Heart left ventricle (tissue), 16 donors: ENCODE data around the gene USP6. TPM values are rescaled to one million over a fixed set of nuclear protein-coding genes. Genes with fewer than 3 reads are reported as not detected.
"Not testable (repeated sequence)": the region's sequence is repeated elsewhere in the genome, so short reads cannot be mapped to it uniquely, and the experiment has no call there.

ENCODE experiments used
- ATAC-seq, 4 donors: fragments of 200-7000 bp; cut with Tn5 transposase; one replicate each; pipeline ENCODE4 v1.9.1; 2020 to 2022; ENCODE audit warnings: moderate library complexity in 4 of 4, mild to moderate bottlenecking in 3 of 4, moderate number of reproducible peaks in 1 of 4
- DNase-seq, 5 donors: peaks; one replicate each; pipeline ENCODE4 v3.0.0-alpha.2; 2020
- H3K27ac ChIP-seq, 12 donors: fragments of 200-600 bp; sonication (generic) in 4 of 12; one replicate each; pipeline versions ENCODE4 v1.5.0 to v1.8.0; 2016 to 2022; ENCODE audit warnings: mild to moderate bottlenecking in 2 of 12
- H3K27me3 ChIP-seq, 9 donors: fragments of 200-600 bp; sonication (generic) in 2 of 9; one replicate each; pipeline versions ENCODE4 v1.5.1 to v1.8.0; 2016 to 2022; ENCODE audit warnings: mild to moderate bottlenecking in 3 of 9
- H3K36me3 ChIP-seq, 9 donors: fragments of 200-600 bp; sonication (generic) in 2 of 9; one replicate each; pipeline versions ENCODE4 v1.5.0 to v1.8.0; 2018 to 2022; ENCODE audit warnings: mild to moderate bottlenecking in 2 of 9
- H3K4me1 ChIP-seq, 12 donors: fragments of 200-600 bp; sonication (generic) in 4 of 12; one replicate each; pipeline versions ENCODE4 v1.5.0 to v1.8.0; 2016 to 2022; ENCODE audit warnings: mild to moderate bottlenecking in 3 of 12
- H3K4me3 ChIP-seq, 12 donors: fragments of 200-600 bp; sonication (generic) in 4 of 12; one replicate each; pipeline versions ENCODE4 v1.5.0 to v1.8.0; 2017 to 2022; ENCODE audit warnings: mild to moderate bottlenecking in 9 of 12, moderate library complexity in 4 of 12
- H3K9me3 ChIP-seq, 12 donors: fragments of 200-600 bp; sonication (generic) in 4 of 12; one replicate each; pipeline versions ENCODE4 v1.5.0 to v1.8.0; 2016 to 2022; ENCODE audit warnings: mild to moderate bottlenecking in 1 of 12
- POLR2A ChIP-seq, 2 donors: fragments of 450-650 bp; IDR thresholded peaks; one replicate each; pipeline ENCODE4 v1.6.1; 2017; ENCODE audit warnings: antibody characterized with exemption in 2 of 2, mild to moderate bottlenecking in 2 of 2, moderate library complexity in 2 of 2
- WGBS, 4 donors: extraction: QIAGEN DNeasy Blood & Tissue Kit in 2 of 4; methylation state at CpG; one replicate each; pipeline versions ENCODE4 v1.1.5 to v1.1.7; 2013 to 2018; 5-methylcytosine and 5-hydroxymethylcytosine counted together
- intact Hi-C, 10 donors: fragments of 100-400 bp; cut with DNase I; formaldehyde crosslinking; loops; one replicate each; pipeline versions ENCODE4 v1.11.1 to v1.14.2; 2022
- polyA plus RNA-seq, 2 donors: library from polyadenylated mRNA; stranded (reverse); fragments of 200-250 nt; gene quantifications; one replicate each; pipeline ENCODE4 v1.2.3, GENCODE V29; 2013
- total RNA-seq, 9 donors: library from RNA; depleted of rRNA in 2 of 9; stranded (reverse); fragments of >200 nt in 2 of 9; fragmentation: NEBNext Ultra II Directional in 3 of 9; extraction: Animal tissue kit (Norgen Biotek cat#: 25700) in 3 of 9; gene quantifications; one replicate each; pipeline versions ENCODE4 v1.1.0 to v1.2.4, GENCODE V29; 2016 to 2023
- TF ChIP-seq, protein P1 (sequence below), 12 donors: fragments of 200-600 bp; sonication (generic) in 4 of 12; IDR thresholded peaks; one replicate each; pipeline versions ENCODE4 v1.5.0 to v1.8.0; 2018 to 2022; ENCODE audit warnings: antibody characterized with exemption in 12 of 12, mild to moderate bottlenecking in 5 of 12
- donor health status: ischemic (EF 13 %, LVEDD 7.1; RV severe dilation, severe dysfunction).
- donor health status: healthy with polysubstance abuse.
- donor health status: DM: no; HTN: yes; CAD: no.
- donor health status: DM: no; HTN: no; CAD: no.
- donor health status: ischemic (EF 25% LVEDD 6.9; RV normal size, moderate dysfunction).
- donor health status: ischemic (EF 25% LVEDD 5.7; RV mildly dilated, moderate dysfunction).
- donor health status: healthy.
- donor health status: DM: yes; HTN: yes; CAD: no.
- donor health status: ischemic (EF 35%, LVEDD 5.7; RV mildly dilated, moderate dysfunction).
- donor health status: nonischemic (EF 11% LVEDD 7.7; RV severe dilation, severe dysfunction).
- donor health status: DM: yes; HTN: yes; CAD: no.
- donor health status: PGD.
- donor health status: ischemic (EF 29% LVEDD 5.4; RV normal size, mild dysfunction).
- donor health status: nonischemic (EF 23%, LVEDD 6.1; RV moderate dilation, normal function).

The USP6 gene
- total and polyA plus RNA-seq, 11 donors = 0.01 to 1.6 (median 0.07) TPM; not detected in 2

DNA sequence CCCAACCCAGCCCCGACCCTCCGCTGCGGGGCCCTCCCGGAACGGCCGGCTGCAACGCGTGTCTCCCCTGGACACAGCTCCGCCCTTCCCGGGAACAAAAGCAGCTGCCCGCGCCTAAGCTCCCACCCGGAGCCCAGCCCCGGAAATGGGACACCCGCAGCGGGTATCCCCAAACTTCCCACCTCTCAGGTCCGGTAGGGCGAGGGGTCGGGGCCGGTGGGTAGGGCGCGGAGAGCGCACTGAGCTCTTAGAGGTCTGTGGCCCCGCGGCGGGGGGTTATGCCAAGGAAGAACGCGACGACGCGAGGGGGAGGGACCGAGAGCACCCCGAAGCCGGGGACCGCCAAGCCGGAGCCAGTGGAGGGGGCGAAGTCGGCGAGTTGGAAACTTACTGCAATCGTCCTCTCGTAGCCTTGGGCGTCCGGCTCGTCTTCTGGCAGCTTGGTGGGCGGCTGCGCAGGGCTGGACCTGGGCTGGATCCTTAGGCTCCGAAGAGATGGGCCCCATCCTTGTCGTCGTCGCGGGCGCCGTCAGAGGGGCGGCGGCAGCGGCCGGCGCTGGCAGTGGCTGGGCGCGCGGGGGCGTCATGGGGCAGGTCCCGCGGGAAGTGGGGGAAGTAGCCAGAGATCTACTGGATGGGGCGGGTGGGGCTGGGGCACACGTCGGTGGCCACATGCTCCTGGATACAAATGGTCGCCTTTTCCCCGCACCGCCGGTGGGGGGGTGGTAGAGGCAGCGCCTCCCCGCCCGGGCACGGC is 6.9 kb downstream of the USP6 start:
- Histone ChIP-seq H3K27me3 (peaks cover 0 to 30% (median 11%) of the 10 kb centered on the region in 9 donors), H3K9me3 (no peaks in the 10 kb centered on the region), H3K27ac (no peak overlapping the region), H3K4me1 (peaks cover 0 to 13% (median 2%) of the 10 kb centered on the region in 12 donors), H3K4me3 (peak overlapping the region; percentile 4 to 58 (median 49)), H3K36me3 (peaks cover 0 to 6% (median 0%) of the 10 kb centered on the region in 9 donors)
- ATAC-seq (peak; percentile 25 to 76 (median 38)), DNase-seq (peak in 2 of 5 donors; percentile 16 to 18)
- TF ChIP-seq, protein P1, sequence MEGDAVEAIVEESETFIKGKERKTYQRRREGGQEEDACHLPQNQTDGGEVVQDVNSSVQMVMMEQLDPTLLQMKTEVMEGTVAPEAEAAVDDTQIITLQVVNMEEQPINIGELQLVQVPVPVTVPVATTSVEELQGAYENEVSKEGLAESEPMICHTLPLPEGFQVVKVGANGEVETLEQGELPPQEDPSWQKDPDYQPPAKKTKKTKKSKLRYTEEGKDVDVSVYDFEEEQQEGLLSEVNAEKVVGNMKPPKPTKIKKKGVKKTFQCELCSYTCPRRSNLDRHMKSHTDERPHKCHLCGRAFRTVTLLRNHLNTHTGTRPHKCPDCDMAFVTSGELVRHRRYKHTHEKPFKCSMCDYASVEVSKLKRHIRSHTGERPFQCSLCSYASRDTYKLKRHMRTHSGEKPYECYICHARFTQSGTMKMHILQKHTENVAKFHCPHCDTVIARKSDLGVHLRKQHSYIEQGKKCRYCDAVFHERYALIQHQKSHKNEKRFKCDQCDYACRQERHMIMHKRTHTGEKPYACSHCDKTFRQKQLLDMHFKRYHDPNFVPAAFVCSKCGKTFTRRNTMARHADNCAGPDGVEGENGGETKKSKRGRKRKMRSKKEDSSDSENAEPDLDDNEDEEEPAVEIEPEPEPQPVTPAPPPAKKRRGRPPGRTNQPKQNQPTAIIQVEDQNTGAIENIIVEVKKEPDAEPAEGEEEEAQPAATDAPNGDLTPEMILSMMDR (IDR thresholded peaks at IDR 0.05) = no peak
- TF ChIP-seq POLR2A (IDR thresholded peaks at IDR 0.05) = no peak
- intact Hi-C loops = no loop called here
- 0 to 3% (median 2%) methylated on average over 10 to 75 of the region's 75 CpGs for WGBS, 4 donors

DNA sequence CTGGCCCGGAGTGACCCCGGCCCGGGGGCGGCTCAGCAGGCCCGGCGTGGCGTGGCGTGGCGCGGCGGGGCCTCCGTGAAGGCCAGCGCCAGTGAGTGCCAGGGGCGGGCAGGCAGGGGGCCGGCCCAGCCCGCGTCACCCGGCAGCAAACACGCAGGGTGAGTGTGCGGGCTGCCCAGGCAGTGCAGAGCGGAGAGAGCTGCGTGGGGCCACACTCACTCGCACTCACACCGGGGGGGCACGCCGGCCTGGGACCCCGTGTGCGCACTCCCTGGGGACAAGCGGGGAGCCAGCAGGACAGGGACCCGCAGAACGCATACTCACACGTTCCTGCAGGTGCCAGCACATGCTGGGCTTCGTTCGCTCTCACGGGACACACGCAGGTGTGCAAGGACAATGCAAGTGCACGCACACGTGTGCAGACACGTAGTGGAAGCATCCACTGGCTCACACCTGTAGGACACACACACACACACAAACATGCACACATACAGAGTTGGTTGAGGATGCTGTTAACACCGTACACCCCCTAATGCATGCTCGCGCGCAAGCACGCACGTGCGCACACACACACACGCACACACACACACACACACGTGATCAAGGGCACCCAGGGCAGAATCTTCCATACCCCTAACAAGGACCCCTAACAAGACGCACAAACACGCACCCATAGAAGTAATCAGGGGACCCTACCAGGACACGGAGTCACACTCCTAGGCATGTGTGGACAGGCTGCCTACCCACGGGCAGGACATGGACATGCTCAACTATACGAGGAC is 7.7 kb downstream of the USP6 start:
- peaks cover 0 to 6% (median 0%) of the 10 kb centered on the region in 9 donors for H3K36me3 ChIP-seq
- H3K4me1 ChIP-seq = peaks cover 0 to 13% (median 2%) of the 10 kb centered on the region in 12 donors
- peaks cover 0 to 25% (median 11%) of the 10 kb centered on the region in 9 donors for H3K27me3 ChIP-seq
- H3K9me3 ChIP-seq = no peaks in the 10 kb centered on the region
- peak overlapping the region in 11 of 12 donors; percentile 4 to 58 (median 50) for H3K4me3 ChIP-seq
- intact Hi-C loops = no loop called here
- 48 to 69% (median 50%) methylated on average over 28 to 53 of the region's 53 CpGs for WGBS, 4 donors
- DNase-seq = peak in 1 of 5 donors; percentile 0
- ATAC-seq = peak in 3 of 4 donors; percentile 24 to 56 (median 40)
- no peak for TF ChIP-seq POLR2A (IDR thresholded peaks at IDR 0.05)
- TF ChIP-seq, protein P1 (IDR thresholded peaks at IDR 0.05) = no peak
- no peak overlapping the region for H3K27ac ChIP-seq

DNA sequence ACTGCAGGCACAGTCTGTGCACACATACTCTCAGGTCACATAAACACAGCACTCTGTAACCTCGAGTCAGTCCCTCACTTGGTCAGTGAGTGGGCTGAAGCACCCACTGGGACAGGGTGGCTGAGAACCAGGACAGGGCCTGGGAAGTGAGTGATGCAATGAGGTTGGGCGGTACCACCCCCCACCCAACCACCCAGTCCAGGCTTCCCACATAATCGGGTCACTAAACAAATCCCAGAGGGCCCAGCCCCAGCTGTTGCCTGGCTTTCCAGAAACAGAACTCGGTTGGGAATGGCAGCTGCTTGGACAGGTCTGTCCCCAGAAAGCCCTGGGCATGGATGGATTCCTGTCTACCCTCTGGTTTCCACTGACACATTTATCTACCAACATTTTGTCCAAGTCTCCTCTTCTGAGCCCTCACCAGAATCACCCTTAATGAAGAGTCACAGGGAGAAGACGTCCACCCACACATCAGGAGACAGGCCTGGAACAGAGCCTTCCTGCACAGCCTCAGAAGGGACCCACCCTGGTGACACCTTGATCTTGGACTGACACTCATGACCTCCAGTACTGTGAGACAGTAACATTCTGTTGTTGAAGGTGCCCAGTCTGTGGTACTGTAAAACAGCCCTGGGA is 8.4 kb downstream of the USP6 start:
- H3K9me3 ChIP-seq, H3K36me3 ChIP-seq, intact Hi-C loops, H3K27ac ChIP-seq, H3K4me3 ChIP-seq: not testable (repeated sequence)
- DNase-seq (peak in 1 of 5 donors; percentile 2), ATAC-seq (peak in 2 of 4 donors; percentile 20 to 31)
- peaks cover 0 to 25% (median 11%) of the 10 kb centered on the region in 9 donors for H3K27me3 ChIP-seq
- WGBS, 4 donors = 56 to 78% (median 72%) methylated on average over 5 of the region's 5 CpGs
- peaks cover 0 to 13% (median 2%) of the 10 kb centered on the region in 12 donors for H3K4me1 ChIP-seq

DNA sequence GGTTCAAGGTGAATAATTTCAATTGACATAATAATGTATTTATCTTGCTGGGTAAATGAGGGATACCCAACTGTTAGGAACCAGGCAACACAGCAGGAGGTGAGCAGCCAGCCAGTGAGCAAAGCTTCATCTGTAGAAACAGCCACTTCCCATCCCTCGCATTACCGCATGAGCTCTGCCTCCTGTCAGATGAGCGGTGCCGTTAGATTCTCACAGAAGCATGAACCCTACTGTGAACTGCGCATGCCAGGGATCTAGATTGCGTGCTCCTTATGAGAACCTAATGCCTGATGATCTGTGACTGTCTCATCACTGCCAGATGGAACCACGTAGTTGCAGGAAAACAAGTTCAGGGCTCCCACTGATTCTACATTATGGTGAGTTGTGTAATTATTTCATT is 9.1 kb downstream of the USP6 start:
- WGBS, 4 donors = 77 to 87% (median 79%) methylated on average over 7 of the region's 7 CpGs
- DNase-seq, H3K4me3 ChIP-seq, intact Hi-C loops, H3K27ac ChIP-seq, H3K9me3 ChIP-seq, H3K36me3 ChIP-seq, ATAC-seq: not testable (repeated sequence)
- Histone ChIP-seq H3K4me1 (peaks cover 0 to 13% (median 2%) of the 10 kb centered on the region in 12 donors), H3K27me3 (peaks cover 0 to 25% (median 11%) of the 10 kb centered on the region in 9 donors)
